Stimulated activated CD8-positive, alpha-beta memory T cell treated with anti-CD3 and anti-CD28 coated beads, Interleukin-4, amount 100 ng/mL, for 1 hour (primary cell): Measurements from ENCODE around the gene NSD1.
"Not testable (repeated sequence)": the region's sequence is repeated elsewhere in the genome, so short reads cannot be mapped to it uniquely, and the experiment has no call there.

Experiments used
- DNase-seq, 2 donors: peaks; one replicate each; pipeline ENCODE4 v3.0.0-alpha.2; 2020; ENCODE audit warnings: low read depth in 2 of 2, low spot score in 1 of 2

Gene NSD1

GRCh38 chr5:177123789-177124485 is 9.6 kb upstream of the NSD1 start:
- no peak for DNase-seq

GRCh38 chr5:177124486-177124991 is 9.0 kb upstream of the NSD1 start:
- no peak for DNase-seq

DNA sequence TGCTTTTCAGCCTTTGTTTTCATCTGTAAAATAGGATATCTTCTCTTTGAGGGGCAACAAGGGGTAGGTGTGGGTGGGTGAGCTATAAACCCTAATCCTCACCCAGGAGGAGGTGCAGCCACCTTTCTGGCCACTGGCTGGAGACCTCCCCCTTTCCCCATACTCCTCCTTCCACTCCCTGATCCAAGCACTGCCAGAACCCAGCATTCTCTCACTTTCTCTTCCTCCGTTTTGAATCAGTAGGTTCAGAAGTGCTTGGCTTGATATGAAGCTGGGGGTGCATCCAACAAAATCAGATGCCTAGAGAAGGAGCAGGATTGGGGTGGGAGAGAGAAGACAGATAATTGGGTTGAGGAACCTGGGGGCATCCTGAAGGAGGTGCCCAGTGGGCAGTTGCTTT is 6.8 kb upstream of the NSD1 start:
- DNase-seq: no peak

DNA sequence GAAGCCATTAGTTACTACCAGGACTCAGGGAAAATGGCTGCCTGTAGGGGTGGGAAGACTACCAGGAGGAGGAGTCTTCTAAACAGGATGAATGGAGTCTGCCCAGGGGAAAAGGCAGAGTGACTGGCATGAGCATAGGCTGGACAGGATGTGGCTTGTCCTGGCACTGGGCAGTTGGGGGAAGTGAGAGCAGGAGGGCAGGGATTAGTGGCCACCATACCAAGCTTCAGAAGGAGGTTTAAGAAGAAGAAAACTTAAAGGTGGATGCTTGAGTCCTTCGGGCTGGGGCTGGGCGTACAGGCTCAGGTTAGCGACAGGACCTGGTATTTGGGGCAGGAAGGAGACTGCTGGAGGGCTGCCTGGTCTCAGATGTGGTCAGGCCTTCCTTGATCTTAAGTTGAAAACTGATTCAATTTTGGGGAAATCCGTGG is 5.0 kb upstream of the NSD1 start:
- no peak for DNase-seq

DNA sequence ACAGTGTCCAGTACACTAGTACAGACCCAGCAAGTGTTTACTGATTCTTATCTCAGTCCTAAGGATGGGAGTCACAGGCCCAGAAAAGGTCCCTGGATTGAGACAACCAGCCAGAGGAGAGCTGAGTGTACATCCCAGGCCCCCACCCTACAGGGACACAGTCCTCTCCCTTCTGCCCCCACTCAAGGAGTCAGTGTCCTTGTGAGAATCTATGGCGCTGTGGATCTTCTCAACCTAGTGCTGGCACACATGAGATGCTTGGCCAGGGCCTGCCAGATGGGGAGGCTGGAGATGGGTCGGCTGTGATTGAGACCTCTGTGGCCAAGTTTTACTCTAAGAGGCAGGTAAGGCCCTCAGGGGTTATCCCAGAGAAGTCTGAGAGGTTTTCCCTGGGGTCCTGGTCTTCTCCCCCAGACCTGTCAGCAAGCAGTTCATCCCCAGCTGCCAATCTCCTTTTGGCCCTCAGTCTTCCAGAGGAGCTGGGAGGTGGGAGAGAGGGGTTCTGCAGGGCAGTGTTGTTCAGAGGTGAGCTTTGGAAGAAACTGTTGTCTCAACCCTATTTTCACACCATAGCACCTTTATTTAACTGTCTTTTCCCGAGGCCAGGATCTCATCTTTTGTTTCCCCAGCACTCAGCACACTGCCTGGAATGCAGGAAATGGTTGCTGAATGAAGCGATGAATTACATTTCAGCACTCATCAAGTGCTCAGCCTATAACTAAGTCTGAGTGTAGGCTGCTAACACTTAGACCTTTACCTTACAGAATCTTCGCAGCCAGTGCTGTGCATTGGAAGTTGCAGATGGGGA is 3.2 kb upstream of the NSD1 start:
- DNase-seq: no peak

DNA sequence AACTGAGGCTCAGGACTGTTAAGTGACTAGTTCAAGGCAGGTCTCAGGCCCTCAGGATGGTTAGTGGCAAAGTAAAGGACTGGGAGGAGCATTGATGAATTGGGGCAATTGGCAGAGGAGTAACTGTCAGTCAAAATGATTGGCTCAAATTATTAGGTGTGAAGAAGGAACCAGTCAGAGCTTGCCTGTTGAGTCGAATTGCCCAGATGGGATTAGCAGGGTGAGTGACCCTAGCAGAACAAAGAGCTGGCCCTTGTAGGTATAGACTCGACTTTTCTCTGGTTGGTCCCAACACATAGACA is 2.6 kb upstream of the NSD1 start:
- no peak for DNase-seq

GRCh38 chr5:177131352-177132135 is 2.0 kb upstream of the NSD1 start:
- no peak for DNase-seq

- DNase-seq: no peak
Measured at GRCh38 chr5:177132136-177133095, 1.2 kb upstream of the NSD1 start.

- DNase-seq: no peak
Measured at GRCh38 chr5:177133853-177134696, 502 bp downstream of the NSD1 start.

- no peak for DNase-seq
Measured at GRCh38 chr5:177134697-177135225, 1.2 kb downstream of the NSD1 start.

GRCh38 chr5:177140312-177140711 is 6.7 kb downstream of the NSD1 start:
- DNase-seq: no peak

GRCh38 chr5:177141496-177141895 is 7.9 kb downstream of the NSD1 start:
- no peak for DNase-seq

GRCh38 chr5:177142098-177142611 is 8.6 kb downstream of the NSD1 start:
- DNase-seq: no peak

GRCh38 chr5:177142778-177143177 is 9.2 kb downstream of the NSD1 start:
- DNase-seq: no peak

DNA sequence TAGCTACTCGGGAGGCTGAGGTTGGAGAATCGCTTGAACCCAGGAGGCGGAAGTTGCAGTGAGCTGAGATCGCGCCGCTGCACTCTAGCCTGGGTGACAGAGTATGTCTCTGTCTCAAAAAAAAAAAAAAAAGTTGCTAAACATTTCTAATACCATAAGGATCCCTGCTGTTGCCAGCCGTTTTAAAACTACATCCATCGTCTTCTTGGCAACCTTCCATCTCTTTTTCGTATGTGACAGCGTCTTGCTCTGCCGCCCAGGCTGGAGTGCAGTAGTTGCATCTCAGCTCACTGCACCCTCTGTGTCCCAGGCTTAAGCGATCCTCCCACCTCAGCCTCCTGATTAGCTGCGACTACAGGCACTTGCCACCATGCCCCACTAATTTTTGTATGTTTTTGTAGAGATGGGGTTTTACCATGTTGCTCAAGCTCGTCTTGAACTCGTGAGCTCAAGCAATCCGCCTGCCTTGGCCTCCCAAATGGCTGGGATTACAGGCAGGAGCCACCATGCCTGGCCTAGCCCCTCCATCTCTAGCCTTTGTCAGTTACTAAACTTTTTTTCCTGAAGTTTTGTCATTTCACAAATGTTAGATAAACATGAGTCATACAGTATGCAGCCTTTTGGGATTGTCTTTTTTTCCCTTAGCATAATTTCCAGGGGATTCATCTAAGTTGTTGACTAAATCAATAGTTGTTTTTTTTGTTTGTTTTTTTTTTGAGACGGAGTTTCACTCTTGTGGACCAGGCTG is 13.5 kb downstream of the NSD1 start:
- DNase-seq: no peak

GRCh38 chr5:177150061-177150460 is 16.5 kb downstream of the NSD1 start:
- not testable (repeated sequence) for DNase-seq

- DNase-seq: no peak
Measured at GRCh38 chr5:177154003-177154643, 20.6 kb downstream of the NSD1 start.

- no peak for DNase-seq
Measured at GRCh38 chr5:177162379-177162778, 28.8 kb downstream of the NSD1 start.
